KMS-11 (cell line): ENCODE results near the gene SLC25A13.

Experiments
- H2AFZ ChIP-seq: fragments of 200-600 bp; sonication (generic); 2 replicates; pipeline ENCODE4 v1.6.1; 2016; ENCODE audit warnings: antibody characterized with exemption, mixed run types, low read depth
- H3K27ac ChIP-seq: fragments of 200-600 bp; sonication (generic); 2 replicates; pipeline ENCODE4 v1.6.1; 2016; ENCODE audit warnings: mild to moderate bottlenecking, mixed run types
- H3K27me3 ChIP-seq: fragments of 200-600 bp; sonication (generic); 2 replicates; pipeline ENCODE4 v1.6.1; 2017; ENCODE audit warnings: mild to moderate bottlenecking, low read depth, mixed run types, moderate library complexity; ENCODE audit not compliant: insufficient read depth
- H3K36me3 ChIP-seq: fragments of 200-600 bp; sonication (generic); 2 replicates; pipeline ENCODE4 v1.6.1; 2017; ENCODE audit warnings: mild to moderate bottlenecking, mixed run types; ENCODE audit not compliant: insufficient read depth
- H3K4me1 ChIP-seq: fragments of 200-600 bp; sonication (generic); 2 replicates; pipeline ENCODE4 v1.6.1; 2016; ENCODE audit warnings: mild to moderate bottlenecking, low read depth, mixed run types; ENCODE audit not compliant: poor library complexity, severe bottlenecking
- H3K4me2 ChIP-seq: fragments of 200-600 bp; sonication (generic); 2 replicates; pipeline ENCODE4 v1.7.0; 2016; ENCODE audit warnings: mild to moderate bottlenecking, mixed run types
- H3K4me3 ChIP-seq: fragments of 200-600 bp; sonication (generic); IDR thresholded peaks from 2 replicates; pipeline ENCODE4 v1.6.1; 2017; ENCODE audit warnings: low read depth, low read length, mixed read lengths; ENCODE audit not compliant: insufficient read depth
- H3K79me2 ChIP-seq: fragments of 200-600 bp; sonication (generic); 2 replicates; pipeline ENCODE4 v1.6.1; 2016; ENCODE audit warnings: low read depth, mixed run types; ENCODE audit not compliant: insufficient read depth
- H3K9ac ChIP-seq: fragments of 200-600 bp; sonication (generic); 2 replicates; pipeline ENCODE4 v1.6.1; 2016; ENCODE audit warnings: mild to moderate bottlenecking, mixed run types
- H4K20me1 ChIP-seq: fragments of 200-600 bp; sonication (generic); 2 replicates; pipeline ENCODE4 v1.6.1; 2016; ENCODE audit warnings: mild to moderate bottlenecking, mixed run types; ENCODE audit not compliant: insufficient read depth
- TF ChIP-seq, protein P1 (sequence below): fragments of 200-600 bp; sonication (generic); conservative IDR thresholded peaks from 2 replicates; pipeline ENCODE4 v1.6.1; 2017; ENCODE audit warnings: low read depth, mild to moderate bottlenecking, antibody characterized with exemption, low read length, moderate library complexity, mixed read lengths

Gene SLC25A13

DNA sequence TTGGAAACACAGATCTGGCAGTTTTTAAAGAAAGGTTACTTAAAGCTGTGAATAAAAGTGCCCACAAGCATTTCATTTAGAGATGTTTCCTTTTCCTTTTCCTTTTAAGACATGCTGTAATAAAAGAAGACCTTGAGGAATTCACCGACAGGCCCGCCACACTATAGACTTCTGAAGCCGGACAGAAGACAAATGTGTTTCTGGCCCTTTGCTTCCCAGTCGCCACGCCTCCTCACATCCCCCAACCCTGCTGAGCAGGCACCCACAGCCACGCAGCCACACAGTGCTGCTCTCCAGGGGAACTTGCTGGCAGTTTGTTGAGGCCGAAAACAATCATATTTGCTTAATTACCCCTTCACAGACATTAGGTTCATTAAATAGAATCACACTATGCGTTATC, 83.4 kb downstream of the SLC25A13 start:
- Histone ChIP-seq H3K9ac (no peak overlapping the region), H3K36me3 (no peaks in the 10 kb centered on the region), H3K4me3 (no peak overlapping the region), H3K79me2 (no peaks in the 10 kb centered on the region), H3K4me1 (no peaks in the 10 kb centered on the region), H2AFZ (no peak overlapping the region), H3K27me3 (no peaks in the 10 kb centered on the region), H3K27ac (no peak overlapping the region), H3K4me2 (no peak overlapping the region), H4K20me1 (no peaks in the 10 kb centered on the region)
- TF ChIP-seq, protein P1, sequence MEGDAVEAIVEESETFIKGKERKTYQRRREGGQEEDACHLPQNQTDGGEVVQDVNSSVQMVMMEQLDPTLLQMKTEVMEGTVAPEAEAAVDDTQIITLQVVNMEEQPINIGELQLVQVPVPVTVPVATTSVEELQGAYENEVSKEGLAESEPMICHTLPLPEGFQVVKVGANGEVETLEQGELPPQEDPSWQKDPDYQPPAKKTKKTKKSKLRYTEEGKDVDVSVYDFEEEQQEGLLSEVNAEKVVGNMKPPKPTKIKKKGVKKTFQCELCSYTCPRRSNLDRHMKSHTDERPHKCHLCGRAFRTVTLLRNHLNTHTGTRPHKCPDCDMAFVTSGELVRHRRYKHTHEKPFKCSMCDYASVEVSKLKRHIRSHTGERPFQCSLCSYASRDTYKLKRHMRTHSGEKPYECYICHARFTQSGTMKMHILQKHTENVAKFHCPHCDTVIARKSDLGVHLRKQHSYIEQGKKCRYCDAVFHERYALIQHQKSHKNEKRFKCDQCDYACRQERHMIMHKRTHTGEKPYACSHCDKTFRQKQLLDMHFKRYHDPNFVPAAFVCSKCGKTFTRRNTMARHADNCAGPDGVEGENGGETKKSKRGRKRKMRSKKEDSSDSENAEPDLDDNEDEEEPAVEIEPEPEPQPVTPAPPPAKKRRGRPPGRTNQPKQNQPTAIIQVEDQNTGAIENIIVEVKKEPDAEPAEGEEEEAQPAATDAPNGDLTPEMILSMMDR = no peak

DNA sequence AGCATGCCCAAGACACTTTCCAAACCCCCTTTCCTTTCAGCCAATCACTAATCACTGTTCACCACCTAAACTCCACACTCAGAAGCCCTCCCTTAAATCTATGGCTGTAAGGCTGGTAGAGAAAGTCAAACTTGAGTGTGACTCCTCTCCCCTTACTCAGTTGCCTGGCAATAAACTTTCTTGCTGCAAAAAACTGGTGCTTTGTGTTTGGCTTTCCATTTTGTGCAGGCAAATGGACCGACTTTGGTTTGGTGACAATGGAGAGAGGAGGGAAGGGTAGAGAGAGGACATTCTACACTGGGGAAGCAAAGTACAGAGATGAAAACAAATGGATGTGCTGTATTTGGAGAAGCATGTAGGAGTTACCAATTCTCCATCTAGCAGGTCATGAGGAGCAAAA, 84.9 kb downstream of the SLC25A13 start:
- no peak overlapping the region for H2AFZ ChIP-seq
- TF ChIP-seq, protein P1 = no peak
- no peak overlapping the region for H3K4me3 ChIP-seq
- no peaks in the 10 kb centered on the region for H3K27me3 ChIP-seq
- no peaks in the 10 kb centered on the region for H4K20me1 ChIP-seq
- H3K36me3 ChIP-seq = no peaks in the 10 kb centered on the region
- H3K4me1 ChIP-seq = no peaks in the 10 kb centered on the region
- no peak overlapping the region for H3K4me2 ChIP-seq
- no peaks in the 10 kb centered on the region for H3K79me2 ChIP-seq
- H3K9ac ChIP-seq = no peak overlapping the region
- no peak overlapping the region for H3K27ac ChIP-seq

DNA sequence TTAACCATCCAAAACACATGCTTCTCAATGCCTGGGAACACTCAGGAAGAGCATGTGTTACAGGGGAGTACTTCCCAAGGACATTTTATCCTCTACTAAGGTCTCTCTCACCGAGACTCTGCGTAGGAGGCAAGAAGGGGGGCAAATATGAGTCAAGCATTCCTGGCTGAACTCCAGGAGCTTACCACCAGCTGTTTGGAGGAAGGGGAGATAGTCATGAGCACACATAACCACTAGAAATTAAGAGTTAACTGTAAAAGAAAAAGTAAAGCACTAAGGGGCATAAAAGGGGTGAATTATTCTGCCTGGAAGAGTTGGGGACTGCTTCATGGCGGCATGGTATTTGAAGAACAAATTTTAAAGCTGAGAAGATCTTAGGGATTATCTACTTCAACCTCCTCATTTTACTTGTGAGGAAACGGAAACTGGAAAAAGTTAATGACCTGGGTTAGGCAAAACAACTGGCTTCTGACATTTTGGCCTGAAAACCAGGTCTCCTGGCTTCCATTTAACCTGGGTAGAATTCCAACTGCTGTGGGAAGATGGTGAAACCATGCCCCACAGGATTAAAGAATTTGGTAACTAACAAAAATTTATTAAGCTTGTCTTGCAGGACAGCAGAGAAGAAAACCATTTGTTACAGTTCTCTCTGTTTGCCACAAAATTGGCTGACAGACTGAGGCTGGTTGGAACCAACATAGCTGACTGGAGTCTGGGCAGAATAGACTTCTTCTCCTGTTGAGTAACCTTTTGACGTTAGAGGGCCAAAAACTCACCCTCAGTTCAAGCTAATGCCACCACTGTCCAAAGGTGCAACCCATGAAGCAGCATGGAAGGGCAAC, 85.5 kb downstream of the SLC25A13 start:
- Histone ChIP-seq H2AFZ (no peak overlapping the region), H3K79me2 (no peaks in the 10 kb centered on the region), H3K27ac (no peak overlapping the region), H3K4me2 (no peak overlapping the region), H3K4me3 (no peak overlapping the region), H3K27me3 (no peaks in the 10 kb centered on the region), H4K20me1 (no peaks in the 10 kb centered on the region), H3K36me3 (no peaks in the 10 kb centered on the region), H3K9ac (no peak overlapping the region), H3K4me1 (no peaks in the 10 kb centered on the region)
- TF ChIP-seq, protein P1 = no peak

DNA sequence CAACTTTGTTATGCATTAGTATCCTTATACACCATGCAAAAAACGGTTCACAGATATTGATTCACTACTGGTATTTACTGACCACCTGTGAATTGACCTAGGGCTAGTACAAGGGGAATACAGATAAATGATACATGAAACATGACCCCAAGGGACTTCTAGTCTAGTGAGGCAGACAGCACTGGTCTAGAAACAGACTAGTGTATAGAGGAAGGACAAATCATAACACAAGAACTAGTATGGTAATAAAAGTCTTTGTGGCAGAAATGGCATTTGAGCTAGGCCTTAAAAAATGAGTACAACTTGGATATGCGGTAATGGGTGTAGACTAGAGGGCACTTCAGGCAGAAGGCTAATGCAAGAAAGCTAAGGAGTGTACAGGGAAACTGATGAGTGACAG, 86.6 kb downstream of the SLC25A13 start:
- Histone ChIP-seq H3K79me2 (no peaks in the 10 kb centered on the region), H4K20me1 (no peaks in the 10 kb centered on the region), H3K27me3 (no peaks in the 10 kb centered on the region), H2AFZ (no peak overlapping the region), H3K4me2 (no peak overlapping the region), H3K4me1 (no peaks in the 10 kb centered on the region), H3K36me3 (no peaks in the 10 kb centered on the region), H3K9ac (no peak overlapping the region), H3K4me3 (no peak overlapping the region), H3K27ac (no peak overlapping the region)
- TF ChIP-seq, protein P1 = no peak
